Stimulated activated CD4-positive, alpha-beta T cell treated with anti-CD3 and anti-CD28 coated beads, Interleukin-4, amount 100 ng/mL, for 4 hours (primary cell): Measurements from ENCODE around the gene PKMYT1.

Experiments used
- DNase-seq, 2 experiments: peaks; one replicate each; pipeline ENCODE4 v3.0.0-alpha.2; 2020

Gene PKMYT1

GRCh38 chr16:2980227-2981176 lies at the start of gene PKMYT1:
TSS of gene PKMYT1 (minus strand) at chr16:2980446. CDS start at chr16:2979657, 789 bp downstream.
- peak; percentile 93 to 98 for DNase-seq

GRCh38 chr16:3029491-3030221 lies 49.4 kb upstream of the PKMYT1 start:
- peak; percentile 39 to 45 for DNase-seq

GRCh38 chr16:3028716-3029319 lies 48.6 kb upstream of the PKMYT1 start:
- DNase-seq: no peak

- peak; percentile 78 to 92 for DNase-seq
These were observed 47.9 kb upstream of the PKMYT1 start for GRCh38 chr16:3027983-3028715.

GRCh38 chr16:3027489-3027795 lies 47.2 kb upstream of the PKMYT1 start:
- no peak for DNase-seq

GRCh38 chr16:3026609-3027488 lies 46.6 kb upstream of the PKMYT1 start:
- DNase-seq: no peak

- no peak for DNase-seq
These were observed 45.7 kb upstream of the PKMYT1 start for GRCh38 chr16:3026003-3026378.

- DNase-seq: no peak
These were observed 45.1 kb upstream of the PKMYT1 start for GRCh38 chr16:3025032-3026002.

- peak; percentile 93 to 96 for DNase-seq
These were observed 43.6 kb upstream of the PKMYT1 start, which contains the start of the genes HCFC1R1 and THOC6 for GRCh38 chr16:3023669-3024478. TSS of gene HCFC1R1 (minus strand) at chr16:3023942. CDS start at chr16:3023941, 1 bp downstream. TSS of gene THOC6 (plus strand) at chr16:3024035. CDS start at chr16:3024327, 292 bp downstream.

- no peak for DNase-seq
These were observed 43.1 kb upstream of the PKMYT1 start for GRCh38 chr16:3023415-3023668.

- no peak for DNase-seq
These were observed 42.6 kb upstream of the PKMYT1 start for GRCh38 chr16:3022684-3023414.

- peak; percentile 91 to 93 for DNase-seq
These were observed 42.0 kb upstream of the PKMYT1 start for GRCh38 chr16:3022208-3022683.

GRCh38 chr16:3021449-3022207 lies 41.4 kb upstream of the PKMYT1 start:
- peak; percentile 73 to 90 for DNase-seq

GRCh38 chr16:3020604-3021448 lies 40.6 kb upstream of the PKMYT1 start:
- peak; percentile 49 to 74 for DNase-seq

GRCh38 chr16:3020247-3020603 lies 40.0 kb upstream of the PKMYT1 start, which contains the start of gene TNFRSF12A:
TSS of gene TNFRSF12A (plus strand) at chr16:3020368. CDS start at chr16:3020398, 30 bp downstream.
- peak; percentile 55 to 67 for DNase-seq

GRCh38 chr16:3019594-3020246 lies 39.5 kb upstream of the PKMYT1 start:
- DNase-seq: no peak
